Measurements from ENCODE around the gene NRIP3. TPM values are rescaled to one million over a fixed set of nuclear protein-coding genes. Genes with fewer than 3 reads are reported as not detected.

Gene NRIP3
- total RNA-seq, 1 experiment from 2014 or later: 22.8 TPM

DNA sequence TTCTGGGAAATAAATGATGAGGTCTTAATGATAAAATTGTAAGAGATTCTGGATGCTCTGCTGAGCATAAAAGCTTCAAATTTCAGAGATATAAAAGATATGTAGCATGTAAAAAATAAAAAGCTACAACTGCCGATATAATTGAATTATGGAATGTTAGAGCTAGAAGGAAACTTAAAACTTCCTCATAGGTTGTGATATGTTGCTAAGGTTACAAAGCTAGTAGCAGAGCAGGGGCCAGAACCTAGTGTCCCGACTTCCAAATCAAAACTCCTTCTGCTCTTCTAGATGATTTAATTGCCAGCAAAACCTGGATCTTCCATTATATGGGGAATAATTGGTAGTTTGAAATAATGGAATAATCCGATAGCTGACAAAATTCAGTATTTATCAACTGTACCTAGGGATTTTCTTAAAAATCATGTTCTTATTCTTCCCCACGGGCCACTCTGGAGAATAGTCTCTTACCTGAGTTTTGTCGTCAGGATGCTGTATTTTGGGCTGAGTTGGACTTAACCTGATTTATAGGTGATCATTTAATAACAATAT lies 61.2 kb downstream of the NRIP3 start, which contains the start of gene ASCL3:
Gene ASCL3, minus strand, starts transcription at position 499 of the 549 bp plus-strand sequence. CDS start 4,855 bp downstream, outside the sequence.
- ATAC-seq (no peak), DNase-seq (ENCODE audit: low read depth, low spot score) (no peak)
- Histone ChIP-seq H3K4me1 (ENCODE audit: control insufficient read depth, insufficient read depth, low read length) (no peaks in the 10 kb centered on the region), H3K4me3 (ENCODE audit: low read depth in 2 of 2, low read length in 2 of 2) (no peak within 1 kb of the TSS), H3K27me3 (ENCODE audit: control insufficient read depth, insufficient read depth, low read length) (no peaks in the 10 kb centered on the region; the same call in 1 of the 2 replicates), H3K36me3 (ENCODE audit: control insufficient read depth, insufficient read depth, low read length) (peaks cover 1% of the 10 kb centered on the region; the same call in 1 of the 2 replicates), H3K27ac (ENCODE audit: low read length) (no peak within 1 kb of the TSS), H3K9me3 (ENCODE audit: control insufficient read depth, insufficient read depth, low read depth, low read length) (no peaks in the 10 kb centered on the region)
- BruUV-seq (replicated peaks): no TSS peak
- intact Hi-C loops (cut with micrococcal nuclease; ENCODE audit: unreplicated experiment): no loop called here
- POLR2A ChIA-PET: interaction anchor here (0.7 to 1.2 kb wide), 2 partner anchors 17 to 102 kb away, joined by 3 read pairs; no protein-coding TSS in a partner anchor
- TF ChIP-seq, protein P1, sequence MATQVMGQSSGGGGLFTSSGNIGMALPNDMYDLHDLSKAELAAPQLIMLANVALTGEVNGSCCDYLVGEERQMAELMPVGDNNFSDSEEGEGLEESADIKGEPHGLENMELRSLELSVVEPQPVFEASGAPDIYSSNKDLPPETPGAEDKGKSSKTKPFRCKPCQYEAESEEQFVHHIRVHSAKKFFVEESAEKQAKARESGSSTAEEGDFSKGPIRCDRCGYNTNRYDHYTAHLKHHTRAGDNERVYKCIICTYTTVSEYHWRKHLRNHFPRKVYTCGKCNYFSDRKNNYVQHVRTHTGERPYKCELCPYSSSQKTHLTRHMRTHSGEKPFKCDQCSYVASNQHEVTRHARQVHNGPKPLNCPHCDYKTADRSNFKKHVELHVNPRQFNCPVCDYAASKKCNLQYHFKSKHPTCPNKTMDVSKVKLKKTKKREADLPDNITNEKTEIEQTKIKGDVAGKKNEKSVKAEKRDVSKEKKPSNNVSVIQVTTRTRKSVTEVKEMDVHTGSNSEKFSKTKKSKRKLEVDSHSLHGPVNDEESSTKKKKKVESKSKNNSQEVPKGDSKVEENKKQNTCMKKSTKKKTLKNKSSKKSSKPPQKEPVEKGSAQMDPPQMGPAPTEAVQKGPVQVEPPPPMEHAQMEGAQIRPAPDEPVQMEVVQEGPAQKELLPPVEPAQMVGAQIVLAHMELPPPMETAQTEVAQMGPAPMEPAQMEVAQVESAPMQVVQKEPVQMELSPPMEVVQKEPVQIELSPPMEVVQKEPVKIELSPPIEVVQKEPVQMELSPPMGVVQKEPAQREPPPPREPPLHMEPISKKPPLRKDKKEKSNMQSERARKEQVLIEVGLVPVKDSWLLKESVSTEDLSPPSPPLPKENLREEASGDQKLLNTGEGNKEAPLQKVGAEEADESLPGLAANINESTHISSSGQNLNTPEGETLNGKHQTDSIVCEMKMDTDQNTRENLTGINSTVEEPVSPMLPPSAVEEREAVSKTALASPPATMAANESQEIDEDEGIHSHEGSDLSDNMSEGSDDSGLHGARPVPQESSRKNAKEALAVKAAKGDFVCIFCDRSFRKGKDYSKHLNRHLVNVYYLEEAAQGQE (IDR thresholded peaks at IDR 0.05; ENCODE audit: insufficient read depth in 1 of 2, low read depth in 2 of 2, low read length in 1 of 2): no peak
- TF ChIP-seq TCF7L2 (IDR thresholded peaks at IDR 0.05; ENCODE audit: low read depth, low read length) (no peak), POLR2AphosphoS5 (IDR thresholded peaks at IDR 0.05; ENCODE audit: low read depth, low read length) (no peak)
- CTCF ChIA-PET: interaction anchor here (0.7 kb wide), 1 partner anchor 16 kb away, joined by 3 read pairs; no protein-coding TSS in a partner anchor
- in situ Hi-C loops (cut with HindIII; ENCODE audit: low pct_unique_long_range_greater_than_20kb, low sequenced_read_pairs): no loop called here

- Histone ChIP-seq H3K36me3 (ENCODE audit: control insufficient read depth, insufficient read depth, low read length) (no peaks in the 10 kb centered on the region), H3K4me1 (ENCODE audit: control insufficient read depth, insufficient read depth, low read length) (no peaks in the 10 kb centered on the region), H3K27ac (ENCODE audit: low read length) (no peak overlapping the region), H3K4me3 (ENCODE audit: low read depth in 2 of 2, low read length in 2 of 2) (no peak overlapping the region), H3K27me3 (ENCODE audit: control insufficient read depth, insufficient read depth, low read length) (no peaks in the 10 kb centered on the region; the same call in 1 of the 2 replicates), H3K9me3 (ENCODE audit: control insufficient read depth, insufficient read depth, low read depth, low read length) (no peaks in the 10 kb centered on the region)
- intact Hi-C loops (cut with micrococcal nuclease; ENCODE audit: unreplicated experiment): no loop called here
- ATAC-seq (no peak), DNase-seq (ENCODE audit: low read depth, low spot score) (no peak)
- TF ChIP-seq POLR2AphosphoS5 (IDR thresholded peaks at IDR 0.05; ENCODE audit: low read depth, low read length) (no peak), SIN3A (IDR thresholded peaks at IDR 0.05; ENCODE audit: borderline replicate concordance, insufficient read depth, low read depth, low read length) (no peak), TCF7L2 (IDR thresholded peaks at IDR 0.05; ENCODE audit: low read depth, low read length) (no peak)
- TF ChIP-seq, protein P1 (IDR thresholded peaks at IDR 0.05; ENCODE audit: insufficient read depth in 1 of 2, low read depth in 2 of 2, low read length in 1 of 2): no peak
- TF ChIP-seq, protein P2, sequence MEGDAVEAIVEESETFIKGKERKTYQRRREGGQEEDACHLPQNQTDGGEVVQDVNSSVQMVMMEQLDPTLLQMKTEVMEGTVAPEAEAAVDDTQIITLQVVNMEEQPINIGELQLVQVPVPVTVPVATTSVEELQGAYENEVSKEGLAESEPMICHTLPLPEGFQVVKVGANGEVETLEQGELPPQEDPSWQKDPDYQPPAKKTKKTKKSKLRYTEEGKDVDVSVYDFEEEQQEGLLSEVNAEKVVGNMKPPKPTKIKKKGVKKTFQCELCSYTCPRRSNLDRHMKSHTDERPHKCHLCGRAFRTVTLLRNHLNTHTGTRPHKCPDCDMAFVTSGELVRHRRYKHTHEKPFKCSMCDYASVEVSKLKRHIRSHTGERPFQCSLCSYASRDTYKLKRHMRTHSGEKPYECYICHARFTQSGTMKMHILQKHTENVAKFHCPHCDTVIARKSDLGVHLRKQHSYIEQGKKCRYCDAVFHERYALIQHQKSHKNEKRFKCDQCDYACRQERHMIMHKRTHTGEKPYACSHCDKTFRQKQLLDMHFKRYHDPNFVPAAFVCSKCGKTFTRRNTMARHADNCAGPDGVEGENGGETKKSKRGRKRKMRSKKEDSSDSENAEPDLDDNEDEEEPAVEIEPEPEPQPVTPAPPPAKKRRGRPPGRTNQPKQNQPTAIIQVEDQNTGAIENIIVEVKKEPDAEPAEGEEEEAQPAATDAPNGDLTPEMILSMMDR (IDR thresholded peaks at IDR 0.05): no peak
- POLR2A ChIA-PET: interaction anchor here (0.6 kb wide), 1 partner anchor 29 kb away, joined by 8 read pairs; no protein-coding TSS in a partner anchor
- in situ Hi-C loops (cut with HindIII; ENCODE audit: low pct_unique_long_range_greater_than_20kb, low sequenced_read_pairs): no loop called here
- CTCF ChIA-PET: no interaction called here
- BruUV-seq (replicated peaks): no TSS peak
Observed at GRCh38 chr11:8941341-8942103, 62.3 kb downstream of the NRIP3 start.

Measured in Panc1 (cell line).